ENCODE results near the gene RNF187.

- TF ChIP-seq PATZ1 (CRISPR knock-in tag; IDR thresholded peaks at IDR 0.05; ENCODE audit: borderline replicate concordance) = no peak
- TF ChIP-seq TOX (CRISPR knock-in tag; IDR thresholded peaks at IDR 0.05; ENCODE audit: borderline replicate concordance) = no peak
- no peak for TF ChIP-seq ARNTL (CRISPR knock-in tag; IDR thresholded peaks at IDR 0.05; ENCODE audit: borderline replicate concordance, low read depth)
- TF ChIP-seq ZFP30 (CRISPR knock-in tag; IDR thresholded peaks at IDR 0.05) = no peak
- no peak for TF ChIP-seq ZFP3 (CRISPR knock-in tag; IDR thresholded peaks at IDR 0.05)
- TF ChIP-seq ZC3H10 (CRISPR knock-in tag; IDR thresholded peaks at IDR 0.05) = no peak
- no peak for TF ChIP-seq ISL1 (CRISPR knock-in tag; IDR thresholded peaks at IDR 0.05)
- no peak for TF ChIP-seq ESRRG (CRISPR knock-in tag; IDR thresholded peaks at IDR 0.05)
- TF ChIP-seq BACH2 (CRISPR knock-in tag; IDR thresholded peaks at IDR 0.05; ENCODE audit: borderline replicate concordance) = no peak
- no peak for TF ChIP-seq CSDC2 (CRISPR knock-in tag; IDR thresholded peaks at IDR 0.05)
- no peak for TF ChIP-seq SNAI2 (CRISPR knock-in tag; IDR thresholded peaks at IDR 0.05)
- TF ChIP-seq TCF4 (CRISPR knock-in tag; IDR thresholded peaks at IDR 0.05; ENCODE audit: borderline replicate concordance) = no peak
- no peak for TF ChIP-seq POU6F1 (CRISPR knock-in tag; IDR thresholded peaks at IDR 0.05; ENCODE audit: borderline replicate concordance, low read depth)
- no peak for TF ChIP-seq CSRNP3 (CRISPR knock-in tag; IDR thresholded peaks at IDR 0.05)
Observed at GRCh38 chr1:228452194-228453021, 34.8 kb upstream of the RNF187 start.

Data from SK-N-SH treated with all-trans-retinoic acid at 6 μM for 48 hours (cell line).